Activated B cell treated with CpG ODN at 0.5 μM for 24 hours (primary cell): Measurements from ENCODE around the gene OR8B8. TPM values are rescaled to one million over a fixed set of nuclear protein-coding genes. Genes with fewer than 3 reads are reported as not detected.

Source experiments
- ATAC-seq: fragments of 200-7000 bp; cut with Tn5 transposase; one replicate; pipeline ENCODE4 v1.10.0; 2021; ENCODE audit warnings: low read depth, mild to moderate bottlenecking, moderate library complexity
- CTCF ChIA-PET: fragments of 350-600 bp; sonication (Branson Sonifier 250); formaldehyde crosslinking; loops from one replicate; lab custom pipeline; 2021; ENCODE audit warnings: antibody characterized with exemption; lab: Charles Lee
- POLR2A ChIA-PET: fragments of 350-600 bp; sonication (Branson Sonifier 250); formaldehyde crosslinking; loops from one replicate; lab custom pipeline; 2021; ENCODE audit warnings: antibody characterized with exemption; lab: Charles Lee
- DNase-seq: peaks from one replicate; pipeline ENCODE4 v3.0.0; 2022
- H3K27ac Mint-ChIP-seq: one replicate; pipeline ENCODE4 v1.8.0; 2020; ENCODE audit warnings: mixed read lengths
- H3K27me3 Mint-ChIP-seq: one replicate; pipeline ENCODE4 v1.8.0; 2021; ENCODE audit warnings: mixed read lengths
- H3K36me3 Mint-ChIP-seq: one replicate; pipeline ENCODE4 v1.8.0; 2021; ENCODE audit warnings: low read depth, mixed read lengths
- H3K4me1 Mint-ChIP-seq: one replicate; pipeline ENCODE4 v1.8.0; 2021; ENCODE audit warnings: mixed read lengths
- H3K4me3 Mint-ChIP-seq: one replicate; pipeline ENCODE4 v1.8.0; 2020; ENCODE audit warnings: mild to moderate bottlenecking, mixed read lengths
- H3K9me3 Mint-ChIP-seq: one replicate; pipeline ENCODE4 v1.8.0; 2020; ENCODE audit warnings: mixed read lengths
- intact Hi-C: fragments of 100-400 bp; cut with micrococcal nuclease; formaldehyde crosslinking; loops from one replicate; pipeline ENCODE4 v1.15.1; 2024
- total RNA-seq: library from RNA; stranded (reverse); gene quantifications from 2 replicates; pipeline ENCODE4 v1.2.3, GENCODE V29; 2022
- TF ChIP-seq, protein P1 (sequence below): fragments of 200-600 bp; IDR thresholded peaks from one replicate; pipeline ENCODE4 v1.8.0; 2022; ENCODE audit warnings: antibody characterized with exemption, mild to moderate bottlenecking

The OR8B8 gene
- total RNA-seq, 1 donor from 2014 or later, result not detected

- TF ChIP-seq, protein P1, sequence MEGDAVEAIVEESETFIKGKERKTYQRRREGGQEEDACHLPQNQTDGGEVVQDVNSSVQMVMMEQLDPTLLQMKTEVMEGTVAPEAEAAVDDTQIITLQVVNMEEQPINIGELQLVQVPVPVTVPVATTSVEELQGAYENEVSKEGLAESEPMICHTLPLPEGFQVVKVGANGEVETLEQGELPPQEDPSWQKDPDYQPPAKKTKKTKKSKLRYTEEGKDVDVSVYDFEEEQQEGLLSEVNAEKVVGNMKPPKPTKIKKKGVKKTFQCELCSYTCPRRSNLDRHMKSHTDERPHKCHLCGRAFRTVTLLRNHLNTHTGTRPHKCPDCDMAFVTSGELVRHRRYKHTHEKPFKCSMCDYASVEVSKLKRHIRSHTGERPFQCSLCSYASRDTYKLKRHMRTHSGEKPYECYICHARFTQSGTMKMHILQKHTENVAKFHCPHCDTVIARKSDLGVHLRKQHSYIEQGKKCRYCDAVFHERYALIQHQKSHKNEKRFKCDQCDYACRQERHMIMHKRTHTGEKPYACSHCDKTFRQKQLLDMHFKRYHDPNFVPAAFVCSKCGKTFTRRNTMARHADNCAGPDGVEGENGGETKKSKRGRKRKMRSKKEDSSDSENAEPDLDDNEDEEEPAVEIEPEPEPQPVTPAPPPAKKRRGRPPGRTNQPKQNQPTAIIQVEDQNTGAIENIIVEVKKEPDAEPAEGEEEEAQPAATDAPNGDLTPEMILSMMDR, result no peak
- intact Hi-C loops, result no loop called here
- ATAC-seq (no peak), DNase-seq (no peak)
- H3K27me3 Mint-ChIP-seq, result peaks cover 19% of the 10 kb centered on the region
- no peak overlapping the region for H3K27ac Mint-ChIP-seq
- H3K4me1 Mint-ChIP-seq, result peaks cover 6% of the 10 kb centered on the region
- no peaks in the 10 kb centered on the region for H3K36me3 Mint-ChIP-seq
- POLR2A ChIA-PET, result no interaction called here
- H3K9me3 Mint-ChIP-seq, result no peaks in the 10 kb centered on the region
- CTCF ChIA-PET, result no interaction called here
- H3K4me3 Mint-ChIP-seq, result no peak overlapping the region
Measured at GRCh38 chr11:124481365-124482323, 36.1 kb upstream of the OR8B8 start.

DNA sequence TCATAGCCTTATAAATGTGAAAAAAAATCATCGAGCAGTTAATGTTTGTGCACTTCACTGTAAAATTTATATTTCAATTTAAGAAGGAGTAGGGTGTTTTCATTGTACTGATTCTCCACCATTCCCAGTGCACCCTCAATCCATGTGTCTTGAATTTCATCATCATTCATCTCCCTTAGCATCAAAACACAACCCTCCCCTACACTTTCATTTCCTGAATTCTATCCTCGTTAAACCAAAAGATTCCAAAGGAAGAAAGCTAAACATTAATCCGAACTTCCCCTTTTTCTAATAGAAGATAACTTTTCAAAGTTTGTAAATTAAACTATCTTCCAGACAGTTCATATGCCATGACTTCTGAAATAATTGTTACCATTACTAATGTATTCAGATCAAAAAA lies 34.1 kb upstream of the OR8B8 start:
- Mint-ChIP-seq H3K4me3 (no peak overlapping the region), H3K4me1 (peaks cover 6% of the 10 kb centered on the region), H3K27ac (no peak overlapping the region), H3K36me3 (no peaks in the 10 kb centered on the region), H3K9me3 (no peaks in the 10 kb centered on the region), H3K27me3 (peaks cover 23% of the 10 kb centered on the region)
- intact Hi-C loops, result no loop called here
- DNase-seq, result no peak
- no peak for ATAC-seq
- ChIA-PET POLR2A (no interaction called here), CTCF (no interaction called here)
- TF ChIP-seq, protein P1, result no peak

- ATAC-seq, result no peak
- peaks cover 11% of the 10 kb centered on the region for H3K27me3 Mint-ChIP-seq
- H3K27ac Mint-ChIP-seq, result no peak overlapping the region
- intact Hi-C loops, result no loop called here
- H3K36me3 Mint-ChIP-seq, result no peaks in the 10 kb centered on the region
- DNase-seq, result no peak
- POLR2A ChIA-PET, result no interaction called here
- CTCF ChIA-PET, result no interaction called here
- no peaks in the 10 kb centered on the region for H3K4me1 Mint-ChIP-seq
- no peaks in the 10 kb centered on the region for H3K9me3 Mint-ChIP-seq
- TF ChIP-seq, protein P1, result no peak
- no peak overlapping the region for H3K4me3 Mint-ChIP-seq
Measured at GRCh38 chr11:124475265-124475664, 29.8 kb upstream of the OR8B8 start.

GRCh38 chr11:124474779-124475178 lies 29.3 kb upstream of the OR8B8 start:
- ATAC-seq (no peak), DNase-seq (no peak)
- Mint-ChIP-seq H3K9me3 (no peaks in the 10 kb centered on the region), H3K36me3 (no peaks in the 10 kb centered on the region), H3K4me1 (no peaks in the 10 kb centered on the region), H3K4me3 (no peak overlapping the region), H3K27ac (no peak overlapping the region), H3K27me3 (peaks cover 6% of the 10 kb centered on the region)
- POLR2A ChIA-PET, result no interaction called here
- intact Hi-C loops, result no loop called here
- TF ChIP-seq, protein P1, result no peak
- CTCF ChIA-PET, result no interaction called here

DNA sequence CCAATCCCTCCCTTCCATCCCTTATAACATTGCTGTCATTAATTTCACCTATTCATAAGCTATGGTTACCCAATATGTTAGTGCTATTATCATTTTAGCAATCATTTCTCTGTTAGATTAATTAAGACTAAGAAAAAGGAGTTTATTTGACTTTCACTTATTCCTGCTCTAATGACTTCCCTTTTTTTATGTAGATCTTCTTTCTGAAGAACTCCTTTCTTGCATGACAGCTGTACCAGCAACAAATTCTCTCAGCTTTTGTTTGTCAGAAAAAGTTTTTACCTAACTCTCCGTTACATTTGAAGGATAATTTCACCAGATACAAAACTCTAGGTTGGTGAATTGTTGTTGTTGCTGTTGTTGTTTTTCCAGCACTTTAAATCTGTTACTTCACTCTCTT lies 28.6 kb upstream of the OR8B8 start:
- H3K9me3 Mint-ChIP-seq, result no peaks in the 10 kb centered on the region
- POLR2A ChIA-PET, result no interaction called here
- H3K36me3 Mint-ChIP-seq, result no peaks in the 10 kb centered on the region
- CTCF ChIA-PET, result no interaction called here
- no peaks in the 10 kb centered on the region for H3K4me1 Mint-ChIP-seq
- DNase-seq (no peak), ATAC-seq (no peak)
- H3K27me3 Mint-ChIP-seq, result peaks cover 4% of the 10 kb centered on the region
- H3K4me3 Mint-ChIP-seq, result no peak overlapping the region
- intact Hi-C loops, result no loop called here
- TF ChIP-seq, protein P1, result no peak
- H3K27ac Mint-ChIP-seq, result no peak overlapping the region
